SK-N-MC (cell line): Measurements from ENCODE around the gene CYLC2.

Experiments
- EZH2 ChIP-seq: fragments of 200-600 bp; sonication (generic); IDR thresholded peaks from one replicate; pipeline ENCODE4 v1.6.1; 2017; ENCODE audit warnings: antibody characterized with exemption
- FOXP2 ChIP-seq: optimal IDR thresholded peaks from 2 replicates; pipeline ENCODE3; 2011; ENCODE audit warnings: mild to moderate bottlenecking, moderate library complexity; ENCODE audit not compliant: insufficient read depth; ENCODE audit errors: extremely low read length, control extremely low read depth
- POLR2AphosphoS5 ChIP-seq: IDR thresholded peaks from 2 replicates; pipeline ENCODE4 v1.6.1; 2012; ENCODE audit warnings: mild to moderate bottlenecking, low read depth, low read length, borderline replicate concordance

DNA sequence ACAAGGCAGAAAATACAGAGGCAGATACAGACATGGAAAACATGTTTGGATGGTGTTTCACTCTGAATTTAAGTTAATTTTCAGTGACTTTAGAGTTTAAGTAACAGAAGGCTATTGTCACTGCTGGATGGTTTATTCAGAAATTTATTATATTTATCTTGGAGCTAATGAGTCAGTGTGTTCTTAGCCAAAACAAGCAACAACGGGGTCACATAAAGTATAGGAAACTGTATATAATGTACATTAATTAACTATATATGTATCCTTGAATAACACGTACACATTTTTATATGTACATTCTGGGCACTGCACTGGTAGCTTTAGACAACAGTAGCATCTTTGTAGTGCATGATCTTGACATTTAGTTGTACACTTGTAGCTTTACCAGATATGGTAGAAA lies 30.7 kb downstream of the CYLC2 start:
- TF ChIP-seq POLR2AphosphoS5, result no peak
- no peak for TF ChIP-seq EZH2
- no peak for TF ChIP-seq FOXP2
